ENCODE data around the gene GRM7. TPM values are rescaled to one million over a fixed set of nuclear protein-coding genes. Genes with fewer than 3 reads are reported as not detected.

The GRM7 gene
- total RNA-seq, 1 donor from 2014 or later, result not detected

DNA sequence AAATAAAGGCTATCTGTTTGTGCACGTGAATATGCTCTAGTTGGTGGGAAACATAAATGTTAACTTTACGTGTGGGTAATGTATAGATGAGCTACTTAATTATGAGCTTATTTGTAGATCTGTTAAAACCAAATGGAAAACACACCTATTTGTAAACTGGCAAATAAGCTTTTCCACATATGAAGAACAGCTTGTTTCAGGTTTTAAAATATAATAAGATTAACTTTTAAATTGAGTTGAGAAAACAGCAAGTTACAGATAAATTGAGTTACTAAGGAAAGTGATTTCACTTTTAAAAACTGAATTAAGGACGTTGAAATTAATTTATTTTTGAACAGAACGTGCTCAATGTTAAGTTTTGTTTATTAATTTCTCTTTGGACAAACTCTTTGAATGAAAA, 140.5 kb downstream of the GRM7 start:
- Histone ChIP-seq H3K36me3 (ENCODE audit: control insufficient read depth, insufficient read depth, low read length) (no peaks in the 10 kb centered on the region), H3K27me3 (ENCODE audit: control insufficient read depth, insufficient read depth, low read length) (no peaks in the 10 kb centered on the region), H3K4me3 (ENCODE audit: low read depth, low read length) (no peak overlapping the region)
- FAIRE-seq, result no peak
- no peak for DNase-seq (ENCODE audit: low read depth)
- no peak for TF ChIP-seq CTCF (IDR thresholded peaks at IDR 0.05; ENCODE audit: insufficient read depth, low read length, severe bottlenecking)

- Histone ChIP-seq H3K36me3 (ENCODE audit: control insufficient read depth, insufficient read depth, low read length) (no peaks in the 10 kb centered on the region), H3K27me3 (ENCODE audit: control insufficient read depth, insufficient read depth, low read length) (no peaks in the 10 kb centered on the region), H3K4me3 (ENCODE audit: low read depth, low read length) (no peak overlapping the region)
- DNase-seq (ENCODE audit: low read depth) (peak; percentile 22), FAIRE-seq (no peak)
- no peak for TF ChIP-seq CTCF (IDR thresholded peaks at IDR 0.05; ENCODE audit: insufficient read depth, low read length, severe bottlenecking)
Measured at GRCh38 chr3:7015683-7016440, 154.9 kb downstream of the GRM7 start.

DNA sequence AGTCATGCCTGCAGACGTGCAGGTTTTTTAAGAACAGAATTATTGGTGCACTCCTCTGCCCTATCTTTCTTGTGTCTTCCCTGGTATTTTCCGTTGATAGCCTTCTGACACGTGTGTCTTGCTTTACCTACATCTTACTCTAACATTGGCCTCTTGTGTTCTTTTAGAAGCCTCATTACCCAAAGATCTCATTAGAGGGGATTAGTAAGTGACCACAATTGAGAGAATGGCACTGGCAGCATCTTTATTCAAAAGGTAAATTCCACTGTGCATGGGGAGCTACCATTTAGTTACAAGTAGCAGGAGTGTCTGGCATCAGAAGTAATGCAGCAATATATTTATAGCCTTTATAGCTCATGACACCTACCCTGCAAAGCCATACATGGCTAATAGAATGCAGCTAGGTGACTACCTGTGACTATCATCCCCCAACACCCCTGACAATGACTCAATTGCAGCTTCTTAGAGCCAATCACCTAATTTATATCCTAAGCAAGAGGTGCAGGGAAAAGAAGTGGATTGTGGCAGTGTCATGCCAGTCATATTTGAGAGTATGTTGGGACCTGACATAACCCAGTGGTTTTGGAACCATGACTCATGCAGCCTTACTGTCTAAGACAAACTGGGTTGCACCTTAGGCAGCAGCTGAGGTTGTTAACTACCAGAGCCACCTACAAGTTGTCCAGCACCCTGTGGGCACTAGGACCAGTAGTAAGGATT, 164.8 kb downstream of the GRM7 start:
- peak; percentile 8 for DNase-seq (ENCODE audit: low read depth)
- no peak overlapping the region for H3K4me3 ChIP-seq (ENCODE audit: low read depth, low read length)
- no peak for FAIRE-seq
- H3K27me3 ChIP-seq (ENCODE audit: control insufficient read depth, insufficient read depth, low read length), result no peaks in the 10 kb centered on the region
- TF ChIP-seq CTCF (IDR thresholded peaks at IDR 0.05; ENCODE audit: insufficient read depth, low read length, severe bottlenecking), result no peak
- no peaks in the 10 kb centered on the region for H3K36me3 ChIP-seq (ENCODE audit: control insufficient read depth, insufficient read depth, low read length)

DNA sequence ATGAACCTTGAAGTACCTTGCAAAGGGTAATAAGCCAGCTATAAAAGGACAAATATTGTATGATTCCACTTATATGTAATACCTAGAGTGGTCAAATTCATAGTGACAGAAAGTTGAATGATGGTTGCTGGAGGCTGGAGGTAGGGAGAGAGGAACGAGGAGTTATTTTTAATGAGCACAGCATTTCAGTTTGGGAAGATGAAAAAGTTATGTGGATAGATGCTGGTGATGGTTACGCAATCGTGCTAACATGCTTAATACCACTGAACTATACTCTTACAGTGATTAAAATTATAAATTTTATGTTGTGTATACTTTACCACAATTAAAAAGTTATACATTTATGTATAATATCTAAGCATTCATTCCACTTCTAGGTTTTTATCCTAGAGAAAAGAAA, 168.6 kb downstream of the GRM7 start:
- no peaks in the 10 kb centered on the region for H3K36me3 ChIP-seq (ENCODE audit: control insufficient read depth, insufficient read depth, low read length)
- no peaks in the 10 kb centered on the region for H3K27me3 ChIP-seq (ENCODE audit: control insufficient read depth, insufficient read depth, low read length)
- no peak overlapping the region for H3K4me3 ChIP-seq (ENCODE audit: low read depth, low read length)
- FAIRE-seq (no peak), DNase-seq (ENCODE audit: low read depth) (no peak)
- no peak for TF ChIP-seq CTCF (IDR thresholded peaks at IDR 0.05; ENCODE audit: insufficient read depth, low read length, severe bottlenecking)

DNA sequence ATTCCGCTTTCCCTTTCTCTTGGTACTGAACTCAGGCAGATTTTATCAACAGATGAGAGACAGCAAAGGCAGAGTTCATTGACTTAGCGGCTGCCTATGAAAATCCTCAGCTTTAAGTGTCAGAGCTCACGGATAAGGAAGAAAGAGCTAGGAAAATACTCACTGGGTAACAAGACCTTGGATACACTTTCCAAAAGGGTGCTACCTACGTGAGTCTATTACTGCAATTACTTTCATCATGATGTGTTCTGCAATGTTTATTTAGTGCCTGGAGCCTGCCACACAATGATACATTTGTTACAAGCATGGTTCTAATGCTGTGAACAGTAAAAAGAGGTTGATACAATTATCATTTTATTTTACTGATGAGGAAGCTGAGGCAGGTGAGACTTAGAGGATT, 177.5 kb downstream of the GRM7 start:
- Histone ChIP-seq H3K36me3 (ENCODE audit: control insufficient read depth, insufficient read depth, low read length) (no peaks in the 10 kb centered on the region), H3K27me3 (ENCODE audit: control insufficient read depth, insufficient read depth, low read length) (no peaks in the 10 kb centered on the region), H3K4me3 (ENCODE audit: low read depth, low read length) (no peak overlapping the region)
- no peak for DNase-seq (ENCODE audit: low read depth)
- no peak for FAIRE-seq
- TF ChIP-seq CTCF (IDR thresholded peaks at IDR 0.05; ENCODE audit: insufficient read depth, low read length, severe bottlenecking), result no peak

All from bronchial epithelial cell (primary cell).